Prostate gland (tissue), 2 donors: ENCODE measurements around the gene NAA10.

ENCODE experiments used
- CTCF ChIP-seq, 4 experiments: fragments of 200-600 bp in 2 of 4; fragments of 450-650 bp in 2 of 4; sonication (generic) in 2 of 4; IDR thresholded peaks; 1 replicate in 3 of 4; 2 replicates in 1 of 4; pipeline ENCODE4 v1.5.1; 2016 to 2019; ENCODE audit warnings: antibody characterized with exemption in 4 of 4, mild to moderate bottlenecking in 2 of 4, moderate library complexity in 2 of 4
- POLR2A ChIP-seq: fragments of 450-650 bp; IDR thresholded peaks from one replicate; pipeline ENCODE4 v1.6.1; 2016; ENCODE audit warnings: antibody characterized with exemption, mild to moderate bottlenecking
- POLR2AphosphoS5 ChIP-seq: sonication (generic); formaldehyde crosslinking; IDR thresholded peaks from one replicate; pipeline ENCODE4 v1.6.1; 2017; ENCODE audit warnings: antibody characterized with exemption

- TF ChIP-seq CTCF (IDR thresholded peaks at IDR 0.05) (no peak), POLR2AphosphoS5 (no peak), POLR2A (no peak)
Measured at GRCh38 chrX:153906126-153906917, 28.5 kb downstream of the NAA10 start.
